GM18951 (cell line): ENCODE measurements around the gene GNL1.

Experiments used
- POLR2A ChIP-seq: IDR thresholded peaks from 4 replicates; pipeline ENCODE4 v1.6.1; 2011; ENCODE audit warnings: mild to moderate bottlenecking; ENCODE audit not compliant: insufficient read length, insufficient read depth; ENCODE audit errors: extremely low read depth
- in situ Hi-C: fragments of 300-500 bp; cut with MboI; formaldehyde crosslinking; loops from one replicate; pipeline ENCODE4 v1.12.0; 2022; ENCODE audit warnings: low sequenced_read_pairs, mixed read lengths, inconsistent platforms; ENCODE audit not compliant: unreplicated experiment

Gene GNL1

GRCh38 chr6:30491991-30492952, 64.0 kb downstream of the GNL1 start:
- in situ Hi-C loops, result loop anchor here (5.0 kb wide), 1 partner anchor 40 kb away; no protein-coding TSS in a partner anchor
- peak; percentile 1 for TF ChIP-seq POLR2A
